Stimulated activated CD8-positive, alpha-beta memory T cell treated with anti-CD3 and anti-CD28 coated beads, Interleukin-7, amount 100 ng/mL, for 1 hour (primary cell): ENCODE data around the gene SLC12A7.

ENCODE experiments used
- DNase-seq, 2 donors: peaks; one replicate each; pipeline ENCODE4 v3.0.0-alpha.2; 2020; ENCODE audit warnings: low read depth in 2 of 2

SLC12A7 gene

DNA sequence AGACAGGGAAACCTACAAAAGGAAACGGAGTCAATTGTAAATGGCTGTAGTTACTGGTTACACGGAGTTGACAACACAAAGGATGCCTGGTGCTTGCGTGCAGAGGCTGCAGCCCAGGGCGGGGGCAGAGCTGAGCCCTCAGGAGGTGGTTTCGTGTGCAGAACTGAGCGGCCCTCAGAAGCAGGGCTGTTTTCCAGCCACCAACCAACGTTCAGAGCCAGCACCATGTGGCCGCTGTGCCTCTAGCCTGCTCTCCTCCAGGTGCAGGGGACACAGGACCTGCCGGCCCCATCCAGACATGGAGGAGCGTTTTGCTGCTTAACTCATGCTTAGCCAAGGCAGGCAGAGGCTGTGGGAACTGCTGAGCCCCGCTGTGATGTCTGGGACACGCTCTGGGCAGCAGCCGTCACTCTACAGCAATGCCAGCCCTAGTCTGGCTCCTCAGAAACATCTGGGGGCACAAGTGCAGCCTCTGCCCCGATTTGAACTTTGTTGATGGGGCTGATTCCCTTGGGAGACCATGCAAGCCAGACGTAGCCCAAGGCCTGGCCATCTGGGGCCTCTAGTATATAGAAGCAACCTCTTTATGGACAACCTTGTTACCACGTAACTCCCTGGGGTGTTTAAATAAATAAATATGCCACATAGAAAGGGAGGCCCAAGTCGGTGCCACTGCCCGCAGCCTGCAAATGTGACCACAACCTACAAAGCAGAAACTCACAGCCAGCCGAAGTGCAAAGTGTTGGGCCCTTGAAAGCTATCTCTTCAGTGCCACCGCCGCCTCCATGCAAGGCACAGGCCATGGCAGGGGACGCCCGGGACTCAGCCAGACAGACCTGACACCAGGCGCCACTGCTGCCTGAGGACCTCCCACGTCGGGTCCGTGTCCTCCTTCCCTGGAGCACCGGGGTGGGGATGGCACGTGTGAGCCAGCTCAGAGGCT lies 61.2 kb downstream of the SLC12A7 start:
- no peak for DNase-seq

DNA sequence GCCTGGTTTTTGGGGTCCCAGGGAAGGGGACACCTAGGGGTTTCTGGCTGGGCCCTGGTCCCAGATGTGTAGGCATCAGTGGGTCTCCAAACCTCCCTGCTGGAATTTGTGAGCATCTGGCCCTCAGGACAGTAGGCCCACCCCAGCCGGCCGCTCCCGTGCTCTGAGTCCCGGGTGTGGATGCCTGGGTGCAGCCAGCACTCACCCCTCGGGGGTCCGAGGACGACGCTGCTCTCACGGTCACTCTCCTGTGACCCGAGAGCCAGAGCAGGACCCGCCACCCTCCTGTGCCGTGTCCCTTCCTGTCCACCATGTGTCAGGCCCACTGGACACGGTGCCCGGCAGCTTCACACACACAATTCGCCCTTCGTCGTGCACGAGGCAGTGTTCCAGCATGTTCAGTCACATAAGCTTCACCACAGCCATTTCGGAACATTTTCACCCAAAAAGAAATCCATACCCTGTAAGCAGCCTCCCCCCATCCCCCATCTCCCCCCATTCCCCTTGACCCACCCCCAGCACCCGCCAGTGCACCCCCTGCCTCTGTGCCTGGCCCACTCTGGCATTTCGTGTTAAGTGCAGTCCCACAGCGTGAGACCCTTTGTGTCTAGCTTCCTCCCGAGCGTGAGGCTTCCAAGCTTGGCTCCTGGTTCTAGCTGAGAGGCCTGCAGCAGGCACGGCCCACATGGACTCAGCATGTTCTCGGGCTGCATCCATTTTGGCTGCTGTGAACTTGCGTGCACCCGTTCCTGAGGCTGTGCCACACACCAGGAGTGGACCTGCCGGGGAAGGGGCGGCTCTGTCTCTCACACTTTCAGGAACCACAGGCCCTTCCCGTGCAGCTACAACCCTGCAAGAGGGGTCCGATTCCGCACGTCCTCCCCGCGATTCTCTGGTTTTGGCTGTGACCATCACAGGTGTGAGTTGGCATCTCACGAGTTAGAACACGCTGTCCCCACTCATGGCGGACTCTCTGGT lies 62.7 kb downstream of the SLC12A7 start:
- DNase-seq, result no peak

DNA sequence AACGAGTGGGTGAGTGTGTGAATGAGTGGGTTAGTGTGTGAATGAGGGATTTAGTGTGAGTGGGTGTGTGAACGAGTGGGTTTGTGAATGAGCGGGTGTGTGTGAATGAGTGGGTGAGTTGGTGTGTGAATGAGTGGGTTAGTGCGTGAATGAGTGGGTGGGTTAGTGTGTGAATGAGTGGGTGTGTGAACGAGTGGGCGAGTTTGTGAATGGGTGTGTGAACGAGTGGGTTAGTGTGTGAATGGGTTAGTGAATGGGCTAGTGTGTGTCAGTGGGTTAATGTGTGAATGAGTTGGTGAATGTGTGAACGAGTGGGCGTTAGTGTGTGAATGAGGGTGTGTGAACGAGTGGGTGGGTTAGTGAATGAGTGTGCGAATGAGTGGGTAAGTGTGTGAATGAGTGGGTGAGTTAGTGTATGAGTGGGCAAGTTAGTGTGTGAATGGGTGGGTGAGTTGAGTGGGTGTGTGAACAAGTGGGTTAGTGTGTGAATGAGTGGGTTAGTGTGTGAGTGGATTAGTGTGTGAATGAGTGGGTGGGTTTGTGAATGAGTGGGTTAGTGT lies 63.6 kb downstream of the SLC12A7 start:
- DNase-seq, result no peak

DNA sequence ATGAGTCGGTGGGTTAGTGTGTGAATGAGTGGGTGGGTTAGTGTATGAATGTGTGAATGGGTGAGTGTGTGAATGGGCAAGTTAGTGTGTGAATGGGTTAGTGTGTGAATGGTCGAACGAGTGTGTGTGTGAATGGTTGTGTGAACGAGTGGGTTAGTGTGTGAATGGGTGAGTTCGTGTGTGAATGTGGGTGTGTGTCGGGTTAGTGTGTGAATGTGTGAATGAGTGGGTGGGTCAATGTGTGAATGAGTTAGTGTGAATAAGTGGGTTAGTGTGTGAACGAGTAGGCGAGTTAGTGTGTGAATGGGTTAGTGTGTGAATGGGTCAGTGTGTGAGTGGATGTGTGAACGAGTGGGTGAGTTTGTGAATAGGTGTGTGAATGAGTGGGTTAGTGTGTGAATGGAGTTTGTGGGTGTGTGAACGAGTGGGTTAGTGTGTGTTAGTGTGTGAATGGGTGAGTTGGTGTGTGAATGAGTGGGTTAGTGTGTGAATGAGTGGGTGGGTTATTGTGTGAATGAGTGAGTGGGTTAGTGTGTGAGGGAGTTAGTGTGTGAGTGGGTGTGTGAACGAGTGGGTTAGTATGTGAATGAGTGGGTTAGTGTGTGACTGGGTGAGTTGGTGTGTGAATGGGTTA lies 64.4 kb downstream of the SLC12A7 start:
- no peak for DNase-seq

DNA sequence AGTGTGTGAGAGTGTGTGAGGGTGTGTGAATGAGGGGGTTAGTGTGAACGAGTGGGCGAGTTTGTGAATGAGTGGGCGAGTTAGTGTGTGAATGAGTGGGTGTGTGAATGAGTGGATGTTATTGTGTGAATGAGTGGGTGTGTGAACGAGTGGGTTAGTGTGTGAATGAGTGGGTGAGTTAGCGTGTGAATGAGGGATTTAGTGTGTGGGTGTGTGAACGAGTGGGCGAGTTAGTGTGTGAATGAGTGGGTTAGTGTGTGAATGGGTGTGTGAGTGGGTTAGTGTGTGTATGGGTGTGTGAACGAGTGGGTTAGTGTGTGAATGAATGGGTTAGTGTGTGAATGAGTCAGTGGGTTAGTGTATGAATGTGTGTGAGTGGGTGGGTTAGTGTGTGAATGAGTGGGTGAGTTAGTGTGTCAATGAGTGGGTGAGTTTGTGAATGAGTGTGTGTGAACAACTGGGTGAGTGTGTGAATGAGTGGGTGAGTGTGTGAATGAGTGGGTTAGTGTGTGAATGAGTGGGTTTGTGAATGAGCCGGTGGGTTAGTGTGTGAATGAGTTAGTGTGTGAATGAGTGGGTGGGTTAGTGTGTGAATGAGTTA lies 65.8 kb downstream of the SLC12A7 start:
- no peak for DNase-seq

DNA sequence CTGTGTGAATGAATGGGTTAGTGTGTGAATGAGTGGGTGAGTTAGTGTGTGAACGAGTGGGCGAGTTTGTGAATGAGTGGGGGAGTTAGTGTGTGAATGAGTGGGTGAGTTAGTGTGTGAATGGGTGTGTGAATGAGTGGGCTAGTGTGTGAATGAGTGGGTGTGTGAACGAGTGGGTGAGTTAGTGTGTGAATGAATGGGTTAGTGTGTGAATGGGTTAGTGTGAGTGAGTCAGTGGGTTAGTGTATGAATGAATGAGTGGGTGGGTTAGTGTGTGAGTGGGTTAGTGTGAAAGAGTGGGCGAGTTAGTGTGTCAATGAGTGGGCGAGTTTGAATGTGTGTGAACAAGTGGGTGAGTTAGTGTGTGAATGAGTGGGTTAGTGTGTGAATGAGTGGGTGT lies 67.7 kb downstream of the SLC12A7 start:
- no peak for DNase-seq

DNA sequence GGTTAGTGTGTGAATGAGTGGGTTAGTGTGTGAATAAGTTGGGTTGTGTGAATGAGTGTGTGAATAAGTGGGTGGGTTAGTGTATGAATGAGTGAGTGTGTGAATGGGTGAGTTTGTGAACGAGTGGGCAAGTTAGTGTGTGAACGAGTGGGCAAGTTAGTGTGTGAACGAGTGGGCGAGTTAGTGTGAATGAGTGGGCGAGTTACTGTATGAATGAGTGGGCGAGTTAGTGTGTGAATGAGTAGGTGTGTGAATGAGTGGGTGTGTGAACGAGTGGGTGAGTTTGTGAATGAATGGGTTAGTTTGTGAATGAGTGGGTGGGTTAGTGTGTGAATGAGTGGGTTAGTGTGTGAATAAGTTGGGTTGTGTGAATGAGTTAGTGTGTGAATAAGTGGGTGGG lies 68.5 kb downstream of the SLC12A7 start:
- no peak for DNase-seq

DNA sequence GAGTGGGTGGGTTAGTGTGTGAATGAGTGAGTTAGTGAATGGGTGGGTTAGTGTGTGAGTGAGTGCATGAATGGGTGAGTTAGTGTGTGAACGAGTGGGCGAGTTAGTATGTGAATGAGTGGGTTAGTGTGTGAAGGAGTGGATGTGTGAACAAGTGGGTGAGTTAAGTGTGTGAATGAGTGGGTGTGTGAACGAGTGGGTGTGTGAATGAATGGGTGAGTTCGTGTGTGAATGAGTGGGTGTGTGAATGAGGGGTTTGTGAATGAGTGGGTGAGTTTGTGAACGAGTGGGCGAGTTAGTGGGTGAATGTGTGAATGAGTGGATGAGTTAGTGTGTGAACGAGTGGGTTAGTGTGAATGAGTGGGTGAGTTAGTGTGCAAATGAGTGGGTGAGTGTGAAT lies 69.2 kb downstream of the SLC12A7 start:
- no peak for DNase-seq

DNA sequence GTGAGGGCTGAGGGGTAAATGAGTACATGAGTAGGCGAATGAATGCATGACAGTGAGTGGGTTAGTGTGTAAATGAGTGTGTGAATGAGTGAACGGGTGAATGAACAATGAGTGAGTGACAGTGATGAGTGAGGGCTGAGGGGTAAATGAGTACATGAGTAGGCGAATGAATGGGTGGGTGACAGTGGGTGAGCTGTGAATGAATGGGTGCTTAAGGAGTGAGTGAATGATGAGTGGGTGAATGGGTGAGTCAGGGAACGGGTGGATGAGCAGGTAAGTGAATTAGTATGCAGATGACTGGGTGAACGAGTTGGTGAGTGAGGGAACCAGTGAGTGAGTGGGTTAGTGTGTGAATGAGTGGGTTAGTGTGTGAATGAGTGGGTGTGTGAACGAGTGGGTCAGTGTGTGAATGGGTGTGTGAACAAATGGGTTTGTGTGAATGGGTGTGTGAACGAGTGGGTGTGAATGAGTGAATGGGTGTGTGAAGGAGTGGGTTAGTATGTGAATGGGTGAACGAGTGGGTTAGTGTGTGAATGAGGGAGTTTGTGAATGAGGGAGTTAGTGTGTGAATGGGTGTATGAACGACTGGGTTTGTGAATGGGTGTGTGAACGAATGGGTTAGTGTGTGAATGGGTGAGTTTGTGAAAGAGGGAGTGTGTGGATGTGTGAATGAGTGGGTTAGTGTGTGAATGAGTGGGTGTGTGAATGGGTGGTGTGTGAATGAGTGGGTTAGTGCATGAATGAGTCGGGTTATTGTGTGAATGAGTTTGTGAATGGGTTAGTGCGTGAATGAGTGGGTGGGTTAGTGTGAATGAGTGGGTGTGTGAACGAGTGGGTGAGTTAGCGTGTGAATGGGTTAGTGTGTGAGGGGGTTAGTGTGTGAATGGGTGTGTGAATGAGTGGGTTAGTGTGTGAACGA lies 70.4 kb downstream of the SLC12A7 start:
- DNase-seq, result no peak

DNA sequence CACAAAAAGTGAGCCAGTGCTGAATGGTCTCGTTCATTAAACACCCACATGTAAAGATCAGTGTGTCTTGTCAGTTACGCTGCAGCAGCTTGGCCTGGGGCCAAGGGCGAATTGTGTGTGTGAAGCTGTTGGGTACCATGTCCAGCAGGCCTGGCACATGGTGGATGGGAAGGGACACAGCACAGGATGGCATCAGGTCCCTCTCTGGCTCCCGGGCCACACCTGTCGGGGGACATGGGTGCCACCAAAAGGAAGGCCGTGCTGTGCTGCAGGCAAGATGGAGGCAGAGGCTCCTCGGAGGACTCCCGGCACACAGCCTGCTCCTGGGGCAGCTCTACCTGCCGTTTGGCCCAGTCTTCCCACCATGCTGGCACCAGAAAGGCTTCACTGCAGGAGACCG lies 71.3 kb downstream of the SLC12A7 start:
- DNase-seq, result no peak

DNA sequence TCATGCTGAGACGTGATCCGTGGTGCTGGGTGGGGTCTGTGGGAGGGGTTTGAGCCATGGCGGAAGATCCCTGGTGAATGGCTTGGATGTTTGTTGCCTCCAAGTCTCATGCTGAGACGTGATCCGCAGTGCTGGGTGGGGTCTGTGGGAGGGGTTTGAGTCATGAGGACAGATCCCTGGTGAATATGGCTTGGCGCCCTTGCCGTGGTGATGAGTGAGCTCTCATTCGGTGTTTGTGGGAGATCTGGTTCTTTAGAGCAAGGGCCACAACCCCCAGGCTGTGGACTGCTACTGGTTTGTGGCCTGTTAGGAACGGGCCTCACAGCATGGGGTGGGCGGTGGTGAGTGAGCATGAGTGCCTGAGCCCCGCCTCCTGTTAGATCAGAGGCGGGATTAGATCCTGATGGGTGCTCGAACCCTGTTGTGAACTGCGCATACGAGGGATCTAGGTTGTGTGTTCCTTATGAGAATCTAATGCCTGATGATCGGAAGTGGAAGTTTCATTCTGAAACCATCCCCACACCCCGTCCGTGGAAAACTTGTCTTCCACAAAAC lies 72.1 kb downstream of the SLC12A7 start:
- no peak for DNase-seq

DNA sequence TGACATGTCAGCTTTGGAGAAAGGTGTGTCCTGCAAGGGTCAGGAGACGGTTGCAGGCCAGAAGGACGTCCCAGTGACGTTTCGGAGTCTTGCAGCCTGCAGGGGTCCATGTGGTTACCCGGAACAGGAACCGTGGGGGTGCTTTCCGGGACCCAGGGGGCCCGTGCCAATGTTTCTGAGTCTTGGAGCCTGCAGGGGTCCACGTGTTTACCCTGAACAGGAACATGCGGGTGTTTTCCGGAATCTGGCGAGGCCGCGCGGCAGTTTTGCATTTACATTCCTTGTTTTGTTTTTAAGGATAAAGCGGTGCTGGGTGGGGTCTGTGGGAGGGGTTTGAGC lies 72.7 kb downstream of the SLC12A7 start:
- no peak for DNase-seq

DNA sequence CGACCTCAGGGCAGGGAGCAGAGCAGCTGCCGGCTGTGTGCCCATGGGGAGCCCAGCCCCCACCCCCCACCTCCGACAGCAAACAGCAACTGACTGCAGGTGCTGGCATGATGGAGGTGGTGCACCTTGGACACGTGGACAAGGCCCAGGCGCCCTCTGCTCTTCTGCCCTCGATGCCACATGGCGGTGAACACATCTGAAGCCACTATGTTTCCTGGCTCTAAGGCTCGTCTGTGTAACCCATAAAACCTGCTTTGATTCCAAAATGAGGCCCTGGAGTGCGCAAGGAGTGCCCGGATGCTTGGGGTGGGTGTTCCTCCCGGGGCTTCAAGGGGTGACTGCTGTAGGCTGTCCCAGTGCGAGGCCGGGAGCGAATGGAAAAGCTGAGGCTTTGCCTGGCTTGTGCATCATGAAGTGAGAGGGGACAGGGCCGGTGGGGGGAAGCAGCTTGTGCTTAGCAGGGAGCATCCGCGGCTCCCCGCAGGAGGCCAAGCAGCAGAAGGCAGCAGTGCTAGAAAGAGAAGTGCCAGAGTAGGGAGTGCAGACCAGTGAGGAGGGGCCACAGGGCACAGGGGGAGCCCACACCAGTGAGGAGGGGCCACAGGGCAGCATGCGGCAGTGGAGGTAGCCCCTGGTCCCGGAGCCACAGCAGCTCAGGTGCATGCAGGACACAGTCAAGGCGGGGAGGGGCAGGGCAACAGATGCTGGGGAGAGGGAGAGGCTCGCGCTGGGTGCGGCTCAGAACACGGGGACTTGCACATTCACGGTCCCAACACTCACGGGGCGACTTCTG lies 73.2 kb downstream of the SLC12A7 start:
- DNase-seq, result no peak

DNA sequence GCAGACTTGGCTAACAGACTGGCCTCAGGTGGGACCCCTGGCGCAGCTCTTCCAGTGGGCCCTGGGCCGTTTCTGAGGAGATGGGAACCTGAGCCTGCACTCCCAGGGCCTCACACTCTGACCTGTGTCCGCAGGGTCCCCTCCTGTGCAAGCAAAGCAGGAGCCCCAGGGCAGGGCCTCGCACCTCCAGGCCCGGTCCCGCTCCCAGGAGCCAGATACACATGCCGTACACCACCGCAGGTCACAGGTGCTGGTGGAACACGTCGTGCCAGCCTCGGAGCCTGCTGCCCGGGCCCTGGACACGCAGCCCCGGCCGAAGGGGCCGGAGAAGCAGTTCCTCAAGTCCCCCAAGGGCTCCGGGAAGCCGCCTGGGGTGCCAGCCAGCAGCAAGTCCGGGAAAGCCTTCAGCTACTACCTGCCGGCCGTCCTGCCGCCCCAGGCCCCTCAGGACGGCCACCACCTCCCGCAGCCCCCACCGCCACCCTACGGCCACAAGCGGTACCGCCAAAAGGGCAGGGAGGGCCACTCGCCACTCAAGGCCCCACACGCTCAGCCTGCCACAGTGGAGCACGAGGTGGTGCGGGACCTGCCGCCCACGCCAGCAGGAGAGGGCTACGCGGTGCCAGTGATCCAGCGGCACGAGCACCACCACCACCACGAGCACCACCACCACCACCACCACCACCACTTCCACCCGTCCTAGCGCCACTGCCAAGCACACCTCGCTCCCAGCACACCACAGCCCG lies 74.0 kb downstream of the SLC12A7 start:
- no peak for DNase-seq

DNA sequence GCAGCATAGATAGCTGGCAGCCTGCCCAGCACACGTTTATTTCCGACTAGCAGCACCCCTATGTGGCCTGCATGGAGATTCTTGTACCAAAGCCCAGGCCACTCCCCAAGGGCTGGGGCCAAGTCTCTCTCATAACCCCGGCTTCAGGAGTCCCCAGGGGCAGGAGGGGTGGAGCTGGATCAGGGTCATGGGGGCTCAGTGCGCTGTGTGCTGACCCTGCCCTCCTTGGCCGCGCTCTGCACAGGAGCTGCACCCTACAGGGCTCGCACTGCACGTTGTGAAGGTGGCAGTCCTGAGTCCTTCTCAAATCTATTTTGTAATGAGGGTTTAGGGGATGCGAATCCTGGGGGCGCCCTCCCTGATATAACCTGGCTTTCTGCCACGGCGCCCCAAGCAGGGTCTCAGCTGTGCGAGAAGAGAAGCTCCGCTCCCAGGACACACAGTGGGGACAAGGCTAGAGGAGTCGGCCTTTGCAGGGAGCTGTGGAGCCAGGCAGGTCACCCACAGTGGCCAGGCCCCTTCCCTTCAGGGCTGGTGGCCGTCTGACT lies 74.7 kb downstream of the SLC12A7 start:
- DNase-seq, result no peak

DNA sequence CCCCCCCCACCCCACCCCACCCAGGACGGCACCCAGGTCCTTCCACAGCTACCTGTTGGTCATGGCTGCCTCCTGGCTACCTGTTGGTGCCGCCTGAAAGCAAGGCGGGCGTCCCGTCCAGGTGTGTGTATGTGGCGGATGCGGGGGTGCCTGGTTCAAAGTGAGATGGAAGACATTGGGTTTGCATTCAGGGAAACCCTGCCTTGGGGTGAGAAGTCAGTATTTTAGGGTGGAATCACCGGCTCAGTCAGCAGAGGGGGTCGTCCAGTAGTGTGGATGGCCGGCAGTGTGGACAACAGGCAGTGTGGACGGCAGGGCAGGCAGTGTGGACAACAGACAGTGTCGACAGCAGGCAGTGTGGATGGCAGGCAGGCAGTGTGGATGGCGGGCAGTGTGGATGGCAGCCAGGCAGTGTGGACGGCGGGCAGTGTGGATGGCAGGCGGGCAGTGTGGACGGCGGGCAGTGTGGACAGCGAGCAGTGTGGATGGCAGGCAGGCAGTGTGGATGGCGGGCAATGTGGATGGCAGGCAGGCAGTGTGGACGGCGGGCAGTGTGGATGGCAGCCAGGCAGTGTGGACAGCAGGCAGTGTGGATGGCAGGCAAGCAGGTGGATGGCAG lies 75.2 kb downstream of the SLC12A7 start:
- no peak for DNase-seq
